GM19372 (cell line): Measurements from ENCODE around the gene ZNF248.
"Not testable (repeated sequence)": the region's sequence is repeated elsewhere in the genome, so short reads cannot be mapped to it uniquely, and the experiment has no call there.

Source experiments
- ATAC-seq: cut with Tn5 transposase; IDR thresholded peaks from one replicate; pipeline ENCODE4 v1.9.1; 2021; ENCODE audit warnings: mild to moderate bottlenecking, low read depth, moderate library complexity; ENCODE audit not compliant: unreplicated experiment

ZNF248 gene

DNA sequence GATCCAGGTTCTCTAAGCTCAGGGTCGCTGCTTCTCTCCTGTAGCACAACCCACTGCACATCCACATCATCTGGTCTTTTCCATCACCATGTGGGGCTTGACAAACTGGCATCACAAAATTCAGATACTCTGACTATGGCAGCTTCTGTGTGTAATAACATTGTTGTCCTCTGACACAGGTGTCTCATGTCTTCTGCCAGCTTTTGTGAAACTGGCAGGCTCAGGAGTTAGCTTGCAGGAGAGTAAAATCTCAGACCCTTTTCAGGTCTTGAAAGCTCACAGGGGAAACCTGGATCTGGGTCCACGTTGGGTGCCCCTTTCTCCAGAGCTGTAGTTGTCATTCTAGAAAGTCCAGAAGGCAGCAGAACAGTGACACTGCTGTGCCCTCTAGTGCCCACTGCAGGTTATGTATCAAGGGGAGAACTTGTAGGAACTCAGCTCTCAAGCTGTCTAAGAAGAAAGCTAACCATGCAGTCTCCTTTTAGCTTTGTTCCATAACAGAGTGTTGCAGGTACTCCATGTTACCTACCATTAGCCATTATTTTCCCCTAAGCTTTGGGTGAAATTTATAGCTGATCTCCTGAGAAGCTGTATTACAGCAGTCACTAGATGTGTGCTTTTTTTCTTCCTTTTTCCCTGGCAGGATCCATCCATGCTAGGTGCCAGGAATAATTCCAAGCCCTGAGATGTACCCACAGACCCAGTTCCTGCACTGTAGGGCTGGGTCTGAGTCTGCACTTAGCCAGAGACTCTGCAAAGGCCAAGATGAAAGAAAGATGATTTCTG is 102.7 kb downstream of the ZNF248 start:
- no peak for ATAC-seq

DNA sequence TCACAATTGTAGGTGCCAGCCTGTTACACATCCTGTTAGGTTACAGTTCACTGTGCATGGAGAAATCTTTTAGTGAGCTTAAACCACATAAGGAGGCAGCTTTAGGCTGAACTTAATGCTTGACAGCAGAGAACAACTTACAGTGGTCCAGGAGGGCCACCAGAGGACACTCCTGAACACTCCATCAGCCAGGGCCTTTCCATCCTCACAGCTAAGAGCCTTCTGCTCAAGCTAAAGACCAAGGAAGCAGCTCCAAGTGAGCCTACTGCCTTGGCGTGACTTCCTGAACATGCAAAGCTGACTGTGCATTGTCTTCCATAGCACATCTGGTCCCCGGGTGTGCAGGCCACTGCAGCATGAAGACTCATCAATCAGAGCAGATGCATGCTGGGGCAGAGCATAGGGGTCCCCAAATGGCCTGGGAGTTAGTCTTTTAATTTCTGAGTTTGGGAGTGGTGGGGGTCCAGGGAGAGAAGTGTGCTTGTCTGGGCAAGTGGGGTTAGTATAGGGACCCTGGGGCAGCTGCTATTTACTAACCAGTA is 105.0 kb downstream of the ZNF248 start:
- no peak for ATAC-seq

DNA sequence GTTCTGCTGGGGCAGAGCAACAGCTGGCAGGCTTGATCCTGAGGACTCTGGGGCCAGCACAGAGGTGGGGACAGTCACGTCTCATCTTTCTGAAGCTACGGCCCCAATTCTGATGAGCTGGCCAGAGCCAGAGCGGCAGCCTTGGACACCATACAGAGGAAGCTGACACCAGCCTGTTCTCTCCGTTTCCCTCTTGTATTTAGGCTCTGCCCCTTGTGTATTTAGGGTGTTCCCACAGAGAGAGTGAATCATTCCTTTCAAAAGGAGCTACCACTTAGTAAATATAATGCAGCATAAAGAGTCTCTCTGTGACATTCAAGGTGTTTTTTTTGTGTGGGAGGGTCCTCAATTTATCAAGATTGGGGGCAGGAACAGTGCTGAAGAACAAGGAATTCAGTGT is 109.2 kb downstream of the ZNF248 start:
- ATAC-seq, result no peak

DNA sequence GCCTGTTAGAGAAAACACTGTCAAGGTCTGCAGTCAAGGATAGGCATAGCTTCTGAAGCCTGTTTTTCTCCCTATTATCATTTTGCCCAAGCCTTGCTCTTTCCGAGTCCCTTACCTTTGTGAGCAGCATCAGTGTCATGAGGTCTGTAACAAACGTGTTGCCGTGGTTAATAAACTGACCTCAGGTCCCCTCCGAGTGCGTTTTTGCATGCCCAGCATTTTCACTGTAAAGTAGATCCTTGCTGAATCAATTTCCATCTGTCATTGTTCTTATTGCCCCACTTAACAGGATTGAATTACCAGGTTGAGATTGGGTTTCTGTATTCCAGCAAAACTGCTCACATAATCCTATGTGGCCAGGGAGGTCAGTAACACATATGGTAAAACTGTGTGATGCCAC is 110.3 kb downstream of the ZNF248 start:
- no peak for ATAC-seq

DNA sequence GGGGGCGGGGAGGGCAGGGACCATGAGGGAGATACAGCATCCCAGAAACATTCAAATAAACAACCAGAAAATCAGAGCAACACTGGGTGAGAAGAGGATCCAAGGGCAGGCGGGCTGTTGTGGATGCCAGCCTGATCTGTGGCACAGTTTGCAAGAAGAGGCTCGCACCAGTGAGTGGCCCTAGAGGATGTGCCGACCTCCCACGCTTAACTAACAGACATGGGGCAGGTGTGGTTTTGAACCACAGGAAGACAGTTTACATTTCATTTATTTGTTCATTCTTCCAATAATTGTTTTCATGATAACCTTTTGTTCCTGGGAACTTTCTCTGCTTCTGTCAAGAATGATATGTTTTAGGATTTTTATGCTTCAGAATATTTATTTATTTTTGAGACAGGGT is 115.6 kb downstream of the ZNF248 start:
- no peak for ATAC-seq

DNA sequence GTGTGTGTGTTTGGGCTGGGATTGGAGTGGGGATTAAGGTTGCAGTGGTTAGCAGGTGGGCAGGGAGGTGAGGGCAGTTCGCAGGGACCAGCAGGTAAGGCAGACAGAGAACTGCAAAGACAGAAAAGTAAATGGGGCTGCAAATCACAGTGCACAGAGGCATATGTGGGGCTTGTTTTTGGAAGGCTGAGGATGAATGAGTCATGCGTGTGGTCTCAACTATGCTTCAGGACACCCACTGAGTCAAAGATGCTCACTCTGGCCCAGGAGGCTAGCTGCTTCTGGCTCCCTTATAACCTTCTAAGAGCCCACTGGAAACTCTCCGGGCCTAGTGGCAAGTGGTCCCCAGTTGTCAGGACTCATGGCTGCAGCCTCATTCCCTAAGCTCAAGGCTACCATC is 118.2 kb downstream of the ZNF248 start:
- no peak for ATAC-seq

DNA sequence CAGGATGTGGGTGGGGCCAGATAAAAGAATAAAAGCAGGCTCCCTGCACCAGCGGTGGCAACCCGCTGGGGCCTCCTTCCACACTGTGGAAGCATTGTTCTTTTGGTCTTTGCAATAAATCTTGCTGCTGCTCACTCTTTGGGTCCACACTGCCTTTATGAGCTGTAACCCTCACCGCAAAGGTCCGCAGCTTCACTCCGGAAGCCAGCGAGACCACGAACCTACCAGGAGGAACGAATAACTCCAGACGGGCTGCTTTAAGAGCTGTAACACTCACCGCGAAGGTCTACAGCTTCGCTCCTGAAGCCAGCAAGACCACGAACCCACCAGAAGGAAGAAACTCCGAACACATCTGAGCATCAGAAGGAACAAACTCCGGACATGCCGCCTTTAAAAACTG is 119.2 kb downstream of the ZNF248 start:
- not testable (repeated sequence) for ATAC-seq

DNA sequence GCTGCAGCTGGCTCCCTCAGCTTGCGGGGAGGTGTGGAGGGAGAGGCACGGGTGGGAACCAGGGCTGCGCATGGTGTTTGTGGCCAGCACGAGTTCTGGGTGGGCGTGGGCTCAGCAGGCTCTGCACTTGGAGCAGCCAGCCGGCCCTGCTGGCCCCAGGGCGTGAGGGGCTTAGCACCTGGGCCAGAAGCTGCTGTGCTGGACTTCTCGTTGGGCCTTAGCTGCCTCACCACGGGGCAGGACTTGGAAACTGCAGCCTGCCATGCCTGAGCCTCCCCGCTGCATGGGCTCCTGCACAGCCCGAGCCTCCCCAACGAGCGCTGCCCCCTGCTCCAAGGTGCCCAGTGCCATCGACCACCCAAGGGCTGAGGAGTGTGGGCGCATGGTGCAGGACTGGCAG is 120.1 kb downstream of the ZNF248 start:
- no peak for ATAC-seq

DNA sequence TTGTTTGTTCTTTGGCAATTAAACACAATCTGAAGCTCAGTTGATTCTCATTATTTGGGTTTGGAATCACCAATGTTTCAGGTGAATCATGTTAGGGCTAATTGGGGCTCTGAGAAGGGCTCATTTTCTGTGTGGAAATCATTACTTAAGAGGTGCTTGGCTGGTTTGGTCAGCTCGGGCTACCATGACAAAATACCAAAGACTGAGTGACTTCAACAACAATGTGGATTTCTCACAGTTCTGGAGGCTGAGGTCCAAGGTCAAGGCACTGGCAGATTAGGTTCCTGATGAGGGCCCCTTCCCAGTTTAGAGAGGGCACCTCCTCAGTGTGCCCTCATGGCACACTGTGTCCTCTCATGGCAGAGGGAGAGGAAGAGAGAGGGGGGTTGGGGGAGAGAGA is 121.3 kb downstream of the ZNF248 start:
- ATAC-seq, result no peak

DNA sequence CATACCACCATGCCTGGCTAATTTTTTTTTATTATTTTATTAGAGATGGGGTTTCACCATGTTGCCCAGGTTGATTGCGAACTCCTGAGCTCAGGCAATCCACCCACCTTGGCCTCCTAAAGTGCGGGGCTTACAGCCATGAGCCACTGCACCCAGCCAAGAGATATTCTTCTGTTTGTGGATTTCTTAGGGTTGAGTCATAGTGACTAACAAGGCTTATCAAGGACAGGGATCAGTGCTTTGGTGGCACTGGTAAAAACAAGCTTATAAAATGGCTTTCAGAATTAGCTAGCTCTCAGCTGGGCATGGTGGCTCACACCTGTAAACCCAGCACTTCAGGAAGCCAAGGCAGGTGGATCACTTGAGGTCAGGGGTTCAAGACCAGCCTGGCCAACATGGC is 122.4 kb downstream of the ZNF248 start:
- ATAC-seq, result no peak
